ENCODE results near the gene ADA.

DNA sequence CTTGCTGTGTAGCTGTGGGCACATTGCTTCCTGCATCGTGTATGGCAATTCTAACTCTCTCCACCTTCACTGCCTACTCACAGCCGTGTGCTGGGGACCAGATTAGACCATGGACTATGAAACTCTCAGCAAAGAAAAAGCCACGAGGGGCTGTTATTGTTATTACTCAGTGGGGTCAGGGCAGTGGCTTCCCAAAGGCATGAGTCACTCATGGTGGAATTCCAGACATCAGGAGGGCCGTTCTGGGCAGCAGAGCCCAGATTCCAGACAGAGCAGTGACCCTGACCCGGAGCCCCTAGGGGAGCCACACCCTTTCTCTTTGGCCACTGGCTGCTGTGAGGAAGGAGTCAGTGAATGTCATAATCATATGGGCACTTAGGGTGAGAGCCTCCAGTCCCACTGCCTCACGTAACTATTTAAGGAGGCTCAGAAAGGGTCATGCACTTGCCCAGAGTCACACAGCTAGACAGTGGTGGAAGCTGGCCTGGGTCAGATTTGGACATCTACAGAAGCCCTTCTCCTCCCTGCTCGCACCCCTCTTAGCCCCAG, 41.5 kb upstream of the ADA start:
- TF ChIP-seq, protein P1, sequence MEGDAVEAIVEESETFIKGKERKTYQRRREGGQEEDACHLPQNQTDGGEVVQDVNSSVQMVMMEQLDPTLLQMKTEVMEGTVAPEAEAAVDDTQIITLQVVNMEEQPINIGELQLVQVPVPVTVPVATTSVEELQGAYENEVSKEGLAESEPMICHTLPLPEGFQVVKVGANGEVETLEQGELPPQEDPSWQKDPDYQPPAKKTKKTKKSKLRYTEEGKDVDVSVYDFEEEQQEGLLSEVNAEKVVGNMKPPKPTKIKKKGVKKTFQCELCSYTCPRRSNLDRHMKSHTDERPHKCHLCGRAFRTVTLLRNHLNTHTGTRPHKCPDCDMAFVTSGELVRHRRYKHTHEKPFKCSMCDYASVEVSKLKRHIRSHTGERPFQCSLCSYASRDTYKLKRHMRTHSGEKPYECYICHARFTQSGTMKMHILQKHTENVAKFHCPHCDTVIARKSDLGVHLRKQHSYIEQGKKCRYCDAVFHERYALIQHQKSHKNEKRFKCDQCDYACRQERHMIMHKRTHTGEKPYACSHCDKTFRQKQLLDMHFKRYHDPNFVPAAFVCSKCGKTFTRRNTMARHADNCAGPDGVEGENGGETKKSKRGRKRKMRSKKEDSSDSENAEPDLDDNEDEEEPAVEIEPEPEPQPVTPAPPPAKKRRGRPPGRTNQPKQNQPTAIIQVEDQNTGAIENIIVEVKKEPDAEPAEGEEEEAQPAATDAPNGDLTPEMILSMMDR (IDR thresholded peaks at IDR 0.05; ENCODE audit: low read depth, low read length): no peak
- TF ChIP-seq POLR2A (IDR thresholded peaks at IDR 0.05; ENCODE audit: extremely low read depth, insufficient read length): no peak
